MM.1S (cell line): ENCODE measurements around the gene MPND.

Experiments
- DNase-seq: peaks from one replicate; pipeline ENCODE4 v3.0.0-alpha.2; 2015
- H2AFZ ChIP-seq: fragments of 300-600 bp; sonication (generic); 2 replicates; pipeline ENCODE4 v1.6.0; 2016; ENCODE audit warnings: antibody characterized with exemption, low read length
- H3F3A ChIP-seq: fragments of 300-600 bp; sonication (generic); 2 replicates; pipeline ENCODE4 v1.6.1; 2016; ENCODE audit warnings: mild to moderate bottlenecking, antibody characterized with exemption, low read length, moderate library complexity, mixed read lengths; ENCODE audit not compliant: insufficient read depth
- H3K27ac ChIP-seq: fragments of 300-600 bp; sonication (generic); 2 replicates; pipeline ENCODE4 v1.5.1; 2016; ENCODE audit warnings: mild to moderate bottlenecking, low read length
- H3K27me3 ChIP-seq: fragments of 300-600 bp; sonication (generic); replicated peaks from 2 replicates; pipeline ENCODE4 v1.6.0; 2016; ENCODE audit warnings: low read length; ENCODE audit not compliant: insufficient read depth
- H3K36me3 ChIP-seq: fragments of 300-600 bp; sonication (generic); replicated peaks from 2 replicates; pipeline ENCODE4 v1.6.1; 2016; ENCODE audit warnings: mild to moderate bottlenecking, low read length, mixed read lengths; ENCODE audit not compliant: insufficient read depth
- H3K4me1 ChIP-seq: fragments of 300-600 bp; sonication (generic); 2 replicates; pipeline ENCODE4 v1.6.1; 2016; ENCODE audit warnings: low read length, mixed read lengths
- H3K4me2 ChIP-seq: fragments of 300-600 bp; sonication (generic); 2 replicates; pipeline ENCODE4 v1.6.0; 2016; ENCODE audit warnings: low read depth, low read length
- H3K4me3 ChIP-seq: fragments of 300-600 bp; sonication (generic); 2 replicates; pipeline ENCODE4 v1.5.1; 2016; ENCODE audit warnings: low read length, mixed read lengths
- H3K79me2 ChIP-seq: fragments of 300-600 bp; sonication (generic); 2 replicates; pipeline ENCODE4 v1.6.1; 2016; ENCODE audit warnings: mixed run types, low read length, mixed read lengths
- H3K9ac ChIP-seq: fragments of 300-600 bp; sonication (generic); 2 replicates; pipeline ENCODE4 v1.6.1; 2016; ENCODE audit warnings: low read length, mixed read lengths
- H3K9me2 ChIP-seq: fragments of 300-600 bp; sonication (generic); replicated peaks from 2 replicates; pipeline ENCODE4 v1.6.1; 2016; ENCODE audit warnings: mild to moderate bottlenecking, low read length, mixed read lengths; ENCODE audit not compliant: insufficient read depth
- H3K9me3 ChIP-seq: fragments of 300-600 bp; sonication (generic); replicated peaks from 2 replicates; pipeline ENCODE4 v1.6.1; 2016; ENCODE audit warnings: mild to moderate bottlenecking, low read length, mixed read lengths; ENCODE audit not compliant: insufficient read depth
- H4K20me1 ChIP-seq: fragments of 300-600 bp; sonication (generic); 2 replicates; pipeline ENCODE4 v1.6.1; 2016; ENCODE audit warnings: mild to moderate bottlenecking, low read length, moderate library complexity, mixed read lengths; ENCODE audit not compliant: insufficient read depth
- EZH2 ChIP-seq: fragments of 300-600 bp; sonication (generic); optimal IDR thresholded peaks from 2 replicates; pipeline ENCODE3; 2017; ENCODE audit warnings: low read depth, mild to moderate bottlenecking, antibody characterized with exemption, low read length, mixed read lengths
- EZH2phosphoT487 ChIP-seq: fragments of 300-600 bp; sonication (generic); IDR thresholded peaks from 2 replicates; pipeline ENCODE4 v1.6.1; 2018; ENCODE audit warnings: antibody characterized with exemption, low read length
- TF ChIP-seq, protein P1 (sequence below): fragments of 300-600 bp; sonication (generic); IDR thresholded peaks from 2 replicates; pipeline ENCODE4 v1.5.1; 2016; ENCODE audit warnings: antibody characterized with exemption, low read length, mixed read lengths

The MPND gene

DNA sequence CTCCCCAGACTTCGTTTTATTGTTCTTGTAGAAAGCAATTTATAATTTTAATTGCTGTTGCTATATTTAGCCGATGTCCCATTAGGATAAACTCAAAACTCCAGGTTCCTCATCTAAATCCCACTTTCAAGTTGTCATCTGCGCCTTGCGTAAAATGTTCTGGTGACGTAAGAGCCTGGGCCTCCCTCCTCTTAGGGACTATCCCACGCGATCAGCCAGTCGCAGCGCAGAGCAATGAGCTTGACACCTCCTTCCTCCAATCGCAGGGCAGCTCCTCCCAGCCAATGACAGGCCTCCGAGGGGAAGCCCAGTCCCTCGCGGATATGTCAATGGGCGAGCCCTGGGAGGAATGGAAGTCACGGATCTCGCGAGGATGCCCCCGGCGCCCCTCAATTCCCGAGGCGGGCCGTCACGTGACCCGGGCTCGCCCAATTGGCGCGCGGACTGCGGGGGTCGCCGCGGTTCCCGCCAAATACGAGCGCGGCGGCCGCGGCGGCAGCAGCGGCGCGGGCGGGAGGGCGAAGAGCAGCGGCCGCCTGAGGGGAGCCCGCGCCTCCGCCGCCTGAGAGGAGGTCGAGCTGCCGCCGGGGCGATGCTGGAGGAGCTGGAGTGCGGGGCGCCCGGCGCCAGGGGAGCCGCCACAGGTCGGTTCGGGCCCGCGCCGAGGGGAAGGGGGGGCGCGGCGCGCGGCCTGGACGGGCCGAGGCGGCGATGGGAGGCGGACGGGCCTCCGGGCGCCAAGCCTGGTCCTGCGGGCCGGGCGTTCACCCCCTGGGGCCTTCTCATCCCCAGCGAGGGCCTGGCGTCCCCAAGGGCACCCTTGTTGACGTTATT lies 59.0 kb downstream of the MPND start, which contains the start of gene CHAF1A:
TSS of gene CHAF1A (plus strand) at position 470 of the 834 bp plus-strand sequence. CDS start at position 593, 123 bp downstream.
- Histone ChIP-seq H3K4me1 (peaks cover 17% of the 10 kb centered on the region), H2AFZ (peak within 1 kb of the TSS; percentile 72), H3K27me3 (no peaks in the 10 kb centered on the region), H3K4me3 (peak within 1 kb of the TSS; percentile 100), H3K9me2 (no peaks in the 10 kb centered on the region), H4K20me1 (peaks cover 16% of the 10 kb centered on the region; the same call in 1 of the 2 replicates), H3K4me2 (peak within 1 kb of the TSS; percentile 87), H3K9ac (peak within 1 kb of the TSS; percentile 99), H3K36me3 (peaks cover 6% of the 10 kb centered on the region; the same call in 1 of the 2 replicates), H3F3A (peaks cover 10% of the 10 kb centered on the region; the same call in 1 of the 2 replicates), H3K79me2 (peaks cover 79% of the 10 kb centered on the region), H3K27ac (peak within 1 kb of the TSS; percentile 58), H3K9me3 (no peaks in the 10 kb centered on the region)
- peak; percentile 100 for DNase-seq
- TF ChIP-seq, protein P1, sequence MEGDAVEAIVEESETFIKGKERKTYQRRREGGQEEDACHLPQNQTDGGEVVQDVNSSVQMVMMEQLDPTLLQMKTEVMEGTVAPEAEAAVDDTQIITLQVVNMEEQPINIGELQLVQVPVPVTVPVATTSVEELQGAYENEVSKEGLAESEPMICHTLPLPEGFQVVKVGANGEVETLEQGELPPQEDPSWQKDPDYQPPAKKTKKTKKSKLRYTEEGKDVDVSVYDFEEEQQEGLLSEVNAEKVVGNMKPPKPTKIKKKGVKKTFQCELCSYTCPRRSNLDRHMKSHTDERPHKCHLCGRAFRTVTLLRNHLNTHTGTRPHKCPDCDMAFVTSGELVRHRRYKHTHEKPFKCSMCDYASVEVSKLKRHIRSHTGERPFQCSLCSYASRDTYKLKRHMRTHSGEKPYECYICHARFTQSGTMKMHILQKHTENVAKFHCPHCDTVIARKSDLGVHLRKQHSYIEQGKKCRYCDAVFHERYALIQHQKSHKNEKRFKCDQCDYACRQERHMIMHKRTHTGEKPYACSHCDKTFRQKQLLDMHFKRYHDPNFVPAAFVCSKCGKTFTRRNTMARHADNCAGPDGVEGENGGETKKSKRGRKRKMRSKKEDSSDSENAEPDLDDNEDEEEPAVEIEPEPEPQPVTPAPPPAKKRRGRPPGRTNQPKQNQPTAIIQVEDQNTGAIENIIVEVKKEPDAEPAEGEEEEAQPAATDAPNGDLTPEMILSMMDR: no peak

DNA sequence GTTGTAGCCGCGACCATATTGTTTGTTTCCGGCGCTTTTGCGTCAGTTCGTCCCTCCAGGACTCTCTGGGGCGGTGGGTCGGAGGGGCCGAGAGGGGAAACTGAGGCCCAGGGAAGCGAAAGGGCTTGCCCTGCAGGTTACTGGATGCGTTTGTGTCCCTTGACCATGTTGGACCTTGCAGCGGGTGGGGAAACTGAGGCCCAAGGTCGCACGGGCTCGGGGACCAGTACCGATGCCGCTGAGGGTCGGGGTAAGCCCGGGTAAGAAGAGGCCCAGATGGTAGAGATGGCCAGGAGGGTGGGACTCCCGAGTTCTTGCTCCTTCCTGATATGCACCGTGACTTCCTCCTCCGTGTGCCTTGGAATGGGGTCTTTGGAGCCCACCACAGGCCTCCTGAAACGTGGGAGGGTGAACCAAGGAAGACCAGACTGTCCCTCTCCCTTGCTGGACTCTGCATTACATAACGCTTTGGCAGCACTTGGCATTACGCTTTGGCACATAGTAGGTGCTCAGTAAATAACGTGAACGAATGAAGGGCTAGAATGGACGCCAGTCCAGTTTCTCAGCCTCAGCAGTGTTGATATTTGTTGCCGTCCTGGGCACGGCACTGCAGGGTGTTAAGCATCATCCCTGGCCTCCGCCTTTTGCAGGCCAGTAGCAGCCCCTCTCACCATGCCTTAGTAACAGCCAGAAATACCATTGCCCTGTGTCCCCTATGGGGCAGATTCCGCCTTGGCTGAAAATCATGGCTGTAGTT lies 59.8 kb downstream of the MPND start:
- Histone ChIP-seq H3K79me2 (peaks cover 79% of the 10 kb centered on the region), H3K4me2 (peak overlapping the region; percentile 87), H4K20me1 (peaks cover 16% of the 10 kb centered on the region; the same call in 1 of the 2 replicates), H3F3A (peaks cover 10% of the 10 kb centered on the region; the same call in 1 of the 2 replicates), H2AFZ (peak overlapping the region; percentile 72), H3K9me2 (no peaks in the 10 kb centered on the region), H3K27me3 (no peaks in the 10 kb centered on the region), H3K36me3 (peaks cover 6% of the 10 kb centered on the region; the same call in 1 of the 2 replicates), H3K9ac (peak overlapping the region; percentile 99), H3K27ac (peak overlapping the region; percentile 33; the same call in 1 of the 2 replicates), H3K4me3 (peak overlapping the region; percentile 100), H3K4me1 (peaks cover 17% of the 10 kb centered on the region), H3K9me3 (no peaks in the 10 kb centered on the region)
- TF ChIP-seq, protein P1: no peak
- TF ChIP-seq EZH2 (no peak), EZH2phosphoT487 (no peak)
- DNase-seq: peak; percentile 12

DNA sequence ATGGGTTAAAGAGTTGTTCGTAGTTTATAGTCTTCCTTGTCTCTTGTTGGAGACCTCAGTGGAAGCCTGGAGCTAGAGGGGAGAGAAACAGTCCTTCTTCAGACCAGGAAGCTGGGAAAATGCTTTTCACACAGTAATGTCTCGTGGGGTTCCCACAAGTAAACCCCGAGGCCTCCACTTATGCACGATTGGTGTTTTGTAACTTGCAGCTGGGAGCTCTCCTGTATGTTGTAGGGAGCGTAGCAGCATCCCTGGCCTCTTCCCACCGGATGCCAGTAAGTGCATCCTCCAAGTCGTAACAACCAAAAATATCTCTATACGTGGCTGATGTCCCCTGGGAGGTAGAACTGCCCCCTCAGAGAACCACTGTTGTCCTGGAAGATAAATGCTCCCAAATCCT lies 62.6 kb downstream of the MPND start:
- no peaks in the 10 kb centered on the region for H3K27me3 ChIP-seq
- H3K36me3 ChIP-seq: peaks cover 9% of the 10 kb centered on the region; the same call in 1 of the 2 replicates
- no peaks in the 10 kb centered on the region for H3K9me3 ChIP-seq
- H3K4me1 ChIP-seq: peaks cover 17% of the 10 kb centered on the region
- peaks cover 84% of the 10 kb centered on the region for H3K79me2 ChIP-seq
- H2AFZ ChIP-seq: no peak overlapping the region
- no peak overlapping the region for H3K4me2 ChIP-seq
- peaks cover 24% of the 10 kb centered on the region; the same call in 1 of the 2 replicates for H4K20me1 ChIP-seq
- no peak overlapping the region for H3K4me3 ChIP-seq
- H3F3A ChIP-seq: peaks cover 5% of the 10 kb centered on the region; the same call in 1 of the 2 replicates
- DNase-seq: no peak
- no peak overlapping the region for H3K27ac ChIP-seq
- no peak overlapping the region for H3K9ac ChIP-seq
- H3K9me2 ChIP-seq: no peaks in the 10 kb centered on the region
- TF ChIP-seq EZH2phosphoT487 (no peak), EZH2 (no peak)
- TF ChIP-seq, protein P1: no peak
